ENCODE results near the gene ACTR5. TPM values are rescaled to one million over a fixed set of nuclear protein-coding genes. Genes with fewer than 3 reads are reported as not detected.
"Not testable (repeated sequence)": the region's sequence is repeated elsewhere in the genome, so short reads cannot be mapped to it uniquely, and the experiment has no call there.

The ACTR5 gene
- polyA plus RNA-seq, 4 donors, result 8.9 to 10.5 (median 9.9) TPM

- no peak for DNase-seq (ENCODE audit: low read depth in 4 of 4, low spot score in 3 of 4)
Observed at GRCh38 chr20:38800882-38801281, 52.6 kb downstream of the ACTR5 start.

- no peak for DNase-seq (ENCODE audit: low read depth in 4 of 4, low spot score in 3 of 4)
Observed at GRCh38 chr20:38804221-38804620, 56.0 kb downstream of the ACTR5 start.

GRCh38 chr20:38804682-38805501 lies 56.6 kb downstream of the ACTR5 start:
- DNase-seq (ENCODE audit: low read depth in 4 of 4, low spot score in 3 of 4), result no peak

GRCh38 chr20:38805502-38805957 lies 57.3 kb downstream of the ACTR5 start, which contains the start of gene PPP1R16B:
PPP1R16B (plus strand) TSS chr20:38805697; CDS start chr20:38835926, 30,229 bp downstream.
- DNase-seq (ENCODE audit: low read depth in 4 of 4, low spot score in 3 of 4), result no peak

GRCh38 chr20:38805958-38806854 lies 57.9 kb downstream of the ACTR5 start:
- DNase-seq (ENCODE audit: low read depth in 4 of 4, low spot score in 3 of 4), result no peak

GRCh38 chr20:38806855-38807655 lies 58.8 kb downstream of the ACTR5 start:
- DNase-seq (ENCODE audit: low read depth in 4 of 4, low spot score in 3 of 4), result no peak

GRCh38 chr20:38809942-38810341 lies 61.7 kb downstream of the ACTR5 start:
- no peak for DNase-seq (ENCODE audit: low read depth in 4 of 4, low spot score in 3 of 4)

DNA sequence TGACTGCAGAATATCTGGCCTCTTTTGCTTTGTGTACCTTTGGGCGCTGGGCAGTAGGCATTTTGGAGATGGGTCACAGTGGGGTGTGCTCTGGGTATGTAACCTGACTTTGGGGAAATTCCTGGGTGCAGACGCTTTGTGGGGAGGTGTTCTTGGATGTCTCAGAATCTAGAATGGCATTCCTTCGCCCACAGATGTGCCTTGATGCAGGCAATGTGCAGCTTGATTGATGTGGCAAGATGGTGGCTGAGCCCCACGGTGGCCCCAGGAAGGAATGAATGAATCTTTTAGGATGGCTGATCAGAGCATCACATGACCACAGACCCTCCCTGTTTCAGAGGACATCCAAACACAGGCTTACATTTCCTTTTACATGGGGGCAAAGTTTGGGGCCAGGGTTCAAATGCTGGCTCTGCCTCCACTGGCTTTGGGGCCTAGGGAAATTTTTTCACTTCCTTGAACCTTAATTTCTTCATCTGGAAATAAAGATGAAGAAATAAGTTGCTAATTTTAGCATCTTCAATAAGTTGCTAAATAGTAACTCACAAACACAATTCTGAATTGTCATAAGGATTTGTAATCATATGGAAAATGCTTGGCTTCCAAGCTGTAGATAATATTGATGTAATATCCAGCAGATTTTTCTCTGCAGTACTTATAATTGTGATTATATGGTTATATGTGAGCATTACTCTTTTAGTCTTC lies 62.8 kb downstream of the ACTR5 start:
- no peak for DNase-seq (ENCODE audit: low read depth in 4 of 4, low spot score in 3 of 4)

DNA sequence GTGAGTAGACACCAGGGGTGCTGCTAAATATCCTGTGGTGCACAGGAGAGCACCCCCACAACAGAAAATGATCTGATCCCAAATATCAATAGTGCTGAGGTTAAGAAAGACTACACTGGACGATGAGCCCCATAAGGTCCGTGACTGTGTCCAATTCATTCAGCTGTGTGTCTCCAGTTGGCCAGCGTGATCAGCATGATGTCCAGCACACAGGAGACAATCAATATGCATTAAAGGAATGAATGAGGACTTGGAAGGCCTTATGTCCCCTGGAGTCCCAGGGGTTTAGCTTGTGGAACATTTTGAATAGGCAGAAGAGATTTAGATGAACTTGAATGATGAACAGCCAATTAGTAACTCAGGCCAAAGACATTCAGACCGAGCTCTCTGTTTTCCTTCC lies 63.5 kb downstream of the ACTR5 start:
- no peak for DNase-seq (ENCODE audit: low read depth in 4 of 4, low spot score in 3 of 4)

DNA sequence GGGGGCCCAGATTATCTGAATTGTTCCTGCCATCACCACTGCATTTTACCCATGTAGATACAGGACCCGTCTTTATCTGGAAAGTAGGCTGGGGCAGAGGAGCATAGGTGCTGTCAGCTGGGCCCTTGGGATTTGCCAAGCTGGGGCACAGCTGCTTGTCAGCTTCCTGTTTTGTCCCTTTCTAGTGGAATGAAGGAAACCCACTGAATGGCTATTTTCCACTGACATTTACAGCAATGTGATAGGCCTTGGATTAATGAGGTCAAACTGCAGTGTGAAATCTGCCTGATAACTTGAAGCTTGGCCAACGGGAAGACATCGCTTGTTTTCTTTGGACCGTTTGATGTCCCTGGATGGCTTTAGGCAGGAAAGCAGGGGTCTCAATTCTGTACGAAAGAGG lies 63.9 kb downstream of the ACTR5 start:
- no peak for DNase-seq (ENCODE audit: low read depth in 4 of 4, low spot score in 3 of 4)

GRCh38 chr20:38812709-38813573 lies 64.7 kb downstream of the ACTR5 start:
- no peak for DNase-seq (ENCODE audit: low read depth in 4 of 4, low spot score in 3 of 4)

- not testable (repeated sequence) for DNase-seq (ENCODE audit: low read depth in 4 of 4, low spot score in 3 of 4)
Observed at GRCh38 chr20:38813574-38813962, 65.3 kb downstream of the ACTR5 start.

- DNase-seq (ENCODE audit: low read depth in 4 of 4, low spot score in 3 of 4), result no peak
Observed at GRCh38 chr20:38815446-38815845, 67.2 kb downstream of the ACTR5 start.

- no peak for DNase-seq (ENCODE audit: low read depth in 4 of 4, low spot score in 3 of 4)
Observed at GRCh38 chr20:38818113-38819065, 70.1 kb downstream of the ACTR5 start.
